IPS DF 19.7 (cell line): ENCODE data around the gene SMG6.
"Not testable (repeated sequence)": the region's sequence is repeated elsewhere in the genome, so short reads cannot be mapped to it uniquely, and the experiment has no call there.

Source experiments
- DNase-seq: peaks from one replicate; pipeline ENCODE4 v3.0.0-alpha.2; 2013; ENCODE audit warnings: low read depth, low spot score

The SMG6 gene

GRCh38 chr17:2202996-2203575, 100.5 kb downstream of the SMG6 start:
- no peak for DNase-seq

GRCh38 chr17:2202302-2202995, 101.1 kb downstream of the SMG6 start:
- DNase-seq, result no peak

- DNase-seq, result not testable (repeated sequence)
Measured at GRCh38 chr17:2199386-2199785, 104.2 kb downstream of the SMG6 start.

- no peak for DNase-seq
Measured at GRCh38 chr17:2198927-2199326, 104.7 kb downstream of the SMG6 start.

- no peak for DNase-seq
Measured at GRCh38 chr17:2197271-2197670, 106.3 kb downstream of the SMG6 start.

GRCh38 chr17:2195729-2196128, 107.9 kb downstream of the SMG6 start:
- no peak for DNase-seq

- peak; percentile 93 for DNase-seq
Measured at GRCh38 chr17:2194889-2195335, 108.7 kb downstream of the SMG6 start.

- DNase-seq, result no peak
Measured at GRCh38 chr17:2192367-2193057, 111.1 kb downstream of the SMG6 start.

- DNase-seq, result no peak
Measured at GRCh38 chr17:2191785-2192184, 111.8 kb downstream of the SMG6 start.

- no peak for DNase-seq
Measured at GRCh38 chr17:2191227-2191626, 112.4 kb downstream of the SMG6 start.

GRCh38 chr17:2190014-2190413, 113.6 kb downstream of the SMG6 start:
- no peak for DNase-seq

GRCh38 chr17:2188971-2189630, 114.5 kb downstream of the SMG6 start:
- DNase-seq, result no peak

GRCh38 chr17:2187758-2188157, 115.8 kb downstream of the SMG6 start:
- no peak for DNase-seq

GRCh38 chr17:2186937-2187336, 116.6 kb downstream of the SMG6 start:
- DNase-seq, result no peak

- DNase-seq, result no peak
Measured at GRCh38 chr17:2184993-2185931, 118.3 kb downstream of the SMG6 start.

- DNase-seq, result no peak
Measured at GRCh38 chr17:2183346-2183745, 120.2 kb downstream of the SMG6 start.

- DNase-seq, result no peak
Measured at GRCh38 chr17:2181897-2182448, 121.6 kb downstream of the SMG6 start.

GRCh38 chr17:2181206-2181896, 122.2 kb downstream of the SMG6 start:
- DNase-seq, result no peak

GRCh38 chr17:2180768-2181167, 122.8 kb downstream of the SMG6 start:
- no peak for DNase-seq

GRCh38 chr17:2179615-2180295, 123.8 kb downstream of the SMG6 start:
- no peak for DNase-seq
